ENCODE measurements around the gene LAMA2.

The LAMA2 gene, protein sequence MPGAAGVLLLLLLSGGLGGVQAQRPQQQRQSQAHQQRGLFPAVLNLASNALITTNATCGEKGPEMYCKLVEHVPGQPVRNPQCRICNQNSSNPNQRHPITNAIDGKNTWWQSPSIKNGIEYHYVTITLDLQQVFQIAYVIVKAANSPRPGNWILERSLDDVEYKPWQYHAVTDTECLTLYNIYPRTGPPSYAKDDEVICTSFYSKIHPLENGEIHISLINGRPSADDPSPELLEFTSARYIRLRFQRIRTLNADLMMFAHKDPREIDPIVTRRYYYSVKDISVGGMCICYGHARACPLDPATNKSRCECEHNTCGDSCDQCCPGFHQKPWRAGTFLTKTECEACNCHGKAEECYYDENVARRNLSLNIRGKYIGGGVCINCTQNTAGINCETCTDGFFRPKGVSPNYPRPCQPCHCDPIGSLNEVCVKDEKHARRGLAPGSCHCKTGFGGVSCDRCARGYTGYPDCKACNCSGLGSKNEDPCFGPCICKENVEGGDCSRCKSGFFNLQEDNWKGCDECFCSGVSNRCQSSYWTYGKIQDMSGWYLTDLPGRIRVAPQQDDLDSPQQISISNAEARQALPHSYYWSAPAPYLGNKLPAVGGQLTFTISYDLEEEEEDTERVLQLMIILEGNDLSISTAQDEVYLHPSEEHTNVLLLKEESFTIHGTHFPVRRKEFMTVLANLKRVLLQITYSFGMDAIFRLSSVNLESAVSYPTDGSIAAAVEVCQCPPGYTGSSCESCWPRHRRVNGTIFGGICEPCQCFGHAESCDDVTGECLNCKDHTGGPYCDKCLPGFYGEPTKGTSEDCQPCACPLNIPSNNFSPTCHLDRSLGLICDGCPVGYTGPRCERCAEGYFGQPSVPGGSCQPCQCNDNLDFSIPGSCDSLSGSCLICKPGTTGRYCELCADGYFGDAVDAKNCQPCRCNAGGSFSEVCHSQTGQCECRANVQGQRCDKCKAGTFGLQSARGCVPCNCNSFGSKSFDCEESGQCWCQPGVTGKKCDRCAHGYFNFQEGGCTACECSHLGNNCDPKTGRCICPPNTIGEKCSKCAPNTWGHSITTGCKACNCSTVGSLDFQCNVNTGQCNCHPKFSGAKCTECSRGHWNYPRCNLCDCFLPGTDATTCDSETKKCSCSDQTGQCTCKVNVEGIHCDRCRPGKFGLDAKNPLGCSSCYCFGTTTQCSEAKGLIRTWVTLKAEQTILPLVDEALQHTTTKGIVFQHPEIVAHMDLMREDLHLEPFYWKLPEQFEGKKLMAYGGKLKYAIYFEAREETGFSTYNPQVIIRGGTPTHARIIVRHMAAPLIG (N-terminal part only)

DNA sequence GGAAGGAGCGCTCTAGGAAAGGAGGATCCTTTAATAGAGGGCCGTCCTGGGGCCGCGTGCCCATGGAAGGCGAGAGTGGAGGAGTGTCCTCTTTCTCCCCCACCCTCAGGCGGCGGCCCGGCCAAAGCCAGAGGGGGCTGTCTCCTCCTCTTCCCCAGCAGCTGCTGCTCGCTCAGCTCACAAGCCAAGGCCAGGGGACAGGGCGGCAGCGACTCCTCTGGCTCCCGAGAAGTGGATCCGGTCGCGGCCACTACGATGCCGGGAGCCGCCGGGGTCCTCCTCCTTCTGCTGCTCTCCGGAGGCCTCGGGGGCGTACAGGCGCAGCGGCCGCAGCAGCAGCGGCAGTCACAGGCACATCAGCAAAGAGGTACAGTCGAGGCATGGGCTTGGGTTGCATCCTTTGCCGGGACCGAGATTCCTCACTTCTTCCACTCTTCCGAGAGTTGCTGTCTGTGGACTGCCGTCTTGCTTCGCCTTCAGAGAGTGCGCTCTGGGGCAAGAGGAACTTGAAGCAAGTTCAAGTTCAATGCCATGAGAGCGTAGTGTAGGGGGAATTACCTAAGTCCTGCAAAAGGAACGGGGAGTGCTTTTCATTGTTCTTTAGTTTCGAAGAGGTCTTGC lies at the start of gene LAMA2:
Gene LAMA2, plus strand, starts transcription at position 148 of the 621 bp plus-strand sequence. Its CDS starts 108 bp downstream, at position 256.
- DNase-seq (ENCODE audit: low read depth), result no peak

DNA sequence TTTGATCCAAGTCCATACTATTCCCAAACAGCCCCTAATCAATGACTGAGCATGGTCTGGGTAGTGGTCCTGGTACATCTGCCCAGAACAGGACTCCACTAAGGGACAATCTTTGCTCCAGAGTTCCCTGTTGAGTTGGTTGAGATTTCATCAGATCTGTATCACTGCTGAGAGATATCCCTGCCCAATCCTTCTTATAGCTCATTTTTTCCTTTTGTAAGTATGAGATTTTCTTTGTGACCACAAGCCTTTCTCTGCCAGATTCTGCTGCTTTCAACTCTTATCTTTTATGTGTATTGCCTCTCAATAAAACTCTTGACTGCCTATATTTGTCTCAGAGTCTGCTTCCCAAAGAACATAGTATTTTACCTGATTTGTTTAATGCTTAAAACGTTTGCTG lies 46.2 kb upstream of the LAMA2 start:
- DNase-seq (ENCODE audit: low read depth), result no peak

DNA sequence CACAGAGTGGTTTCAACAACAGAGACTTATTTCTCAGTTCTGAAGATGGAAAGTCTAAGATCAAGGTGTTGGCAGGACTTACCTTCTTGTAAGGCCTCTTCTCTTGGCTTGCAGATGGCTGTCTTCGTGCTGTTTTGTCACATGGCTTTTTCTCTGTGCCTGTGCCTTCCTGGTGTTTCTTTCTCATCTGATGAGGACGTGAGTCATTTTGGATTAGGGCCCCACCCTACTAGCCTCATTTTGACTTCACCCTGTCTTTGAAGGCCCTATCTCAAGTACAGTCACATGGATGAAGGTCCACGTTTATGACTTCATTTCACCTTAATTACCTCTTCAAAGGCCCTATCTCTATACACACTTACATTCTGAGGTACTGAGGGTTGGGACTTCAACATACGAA lies 41.4 kb upstream of the LAMA2 start:
- no peak for DNase-seq (ENCODE audit: low read depth)

DNA sequence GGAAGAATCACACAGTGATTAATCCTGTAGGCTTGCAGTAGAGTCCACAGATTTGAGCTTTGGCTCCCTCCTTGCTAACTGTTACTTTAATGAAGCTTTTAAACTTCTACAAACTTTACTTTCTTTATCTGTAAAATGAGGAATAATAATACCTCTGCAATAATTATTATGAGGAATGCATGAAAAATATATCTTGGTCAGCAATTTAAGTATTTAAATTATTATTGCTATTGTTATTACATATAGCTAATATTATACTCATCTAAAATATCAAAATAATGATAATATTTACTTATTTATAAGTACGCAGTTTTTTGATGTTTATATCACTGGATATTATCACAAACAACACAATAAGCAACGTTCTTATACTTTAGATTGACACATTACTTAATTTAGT lies 38.3 kb upstream of the LAMA2 start:
- DNase-seq (ENCODE audit: low read depth), result no peak

DNA sequence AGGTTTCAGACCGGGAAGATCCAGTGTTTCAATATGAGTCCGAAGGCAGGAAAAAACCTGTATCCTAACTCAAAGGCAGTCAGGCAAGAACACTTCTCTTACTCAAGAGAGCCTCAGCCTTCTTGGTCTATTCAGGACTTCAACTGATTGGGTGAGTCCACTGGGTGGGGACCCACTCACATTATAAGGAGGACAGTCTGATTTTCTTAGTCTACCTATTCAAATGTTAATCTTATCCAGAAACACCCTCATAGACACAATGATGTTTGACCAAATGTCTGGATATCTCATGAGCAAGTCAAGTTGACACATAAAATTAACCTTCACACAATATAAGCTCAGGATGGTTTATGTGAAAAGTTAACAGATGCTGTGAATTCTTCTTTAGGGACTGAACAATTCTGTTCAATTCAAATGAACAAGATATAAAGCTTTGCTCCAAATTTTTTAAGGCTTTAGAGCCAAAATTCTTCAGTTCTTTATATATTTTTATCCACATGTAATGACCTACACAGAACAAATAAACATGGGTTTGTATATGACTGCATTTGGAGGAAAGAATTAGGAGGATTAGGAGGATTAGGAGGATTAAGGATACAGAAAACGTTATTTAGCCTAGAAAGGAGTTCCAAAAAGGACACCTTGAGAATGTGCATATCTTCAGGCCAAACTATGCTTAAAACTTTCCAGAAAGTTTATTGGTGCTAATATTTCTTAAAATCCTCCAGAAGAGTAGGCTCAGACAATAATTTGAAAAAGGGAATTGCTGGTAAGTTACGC lies 35.3 kb upstream of the LAMA2 start:
- DNase-seq (ENCODE audit: low read depth), result no peak

DNA sequence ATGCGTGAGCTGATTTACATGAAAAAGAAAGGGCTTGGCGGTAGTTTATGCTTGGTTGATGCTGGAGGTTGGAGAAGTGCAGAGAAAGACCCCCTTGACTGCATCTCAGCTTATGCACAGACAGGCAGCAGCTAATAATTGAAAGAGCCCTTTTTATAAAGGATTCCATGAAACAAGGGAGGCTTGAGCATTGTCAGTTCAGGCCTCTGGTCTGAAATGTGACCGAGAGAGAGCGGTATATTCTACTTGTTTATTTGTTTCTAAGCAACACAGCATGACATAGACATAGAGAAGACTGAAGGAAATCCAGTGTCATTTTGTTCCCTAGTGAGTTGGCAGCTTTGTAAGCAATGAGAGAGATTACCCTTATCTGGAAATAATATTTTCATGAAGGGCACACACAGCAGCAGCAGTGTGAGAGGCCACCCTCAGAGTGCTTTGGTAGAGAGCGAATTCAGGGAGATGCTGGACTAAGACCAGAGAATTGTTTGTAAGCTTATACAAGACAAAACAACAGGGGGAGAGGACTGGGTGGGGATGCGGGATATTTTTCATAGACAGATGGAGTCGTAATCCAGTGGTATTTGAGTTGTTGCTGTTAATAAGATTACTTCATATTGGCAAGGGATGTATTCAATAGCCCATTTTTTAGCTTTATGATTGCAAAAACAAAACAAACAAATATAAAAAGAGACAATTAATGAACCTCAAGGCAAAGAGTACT lies 34.6 kb upstream of the LAMA2 start:
- no peak for DNase-seq (ENCODE audit: low read depth)

DNA sequence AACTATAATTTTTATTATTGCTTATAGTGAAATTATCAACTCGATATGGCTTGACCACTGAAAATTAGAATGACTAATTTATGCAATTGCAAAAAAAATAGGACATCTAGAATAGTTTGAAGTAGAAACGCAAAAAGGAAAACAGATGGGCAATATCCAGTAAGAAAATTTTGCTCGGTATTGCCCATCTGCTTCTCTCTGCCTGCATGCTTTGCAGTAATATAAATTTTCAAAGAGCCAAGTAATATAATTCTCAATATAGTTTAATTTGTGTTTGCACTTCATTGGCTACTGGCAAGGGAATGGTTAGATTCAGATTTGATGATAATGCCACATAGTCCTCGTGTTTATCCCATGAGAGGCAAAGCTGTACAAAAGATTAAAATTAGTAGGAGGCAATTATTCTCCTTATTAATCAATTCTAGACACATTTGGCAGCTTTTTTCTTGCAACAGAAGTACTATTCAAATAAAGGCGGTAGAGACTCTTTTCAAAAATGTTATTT lies 27.3 kb upstream of the LAMA2 start:
- DNase-seq (ENCODE audit: low read depth), result no peak

DNA sequence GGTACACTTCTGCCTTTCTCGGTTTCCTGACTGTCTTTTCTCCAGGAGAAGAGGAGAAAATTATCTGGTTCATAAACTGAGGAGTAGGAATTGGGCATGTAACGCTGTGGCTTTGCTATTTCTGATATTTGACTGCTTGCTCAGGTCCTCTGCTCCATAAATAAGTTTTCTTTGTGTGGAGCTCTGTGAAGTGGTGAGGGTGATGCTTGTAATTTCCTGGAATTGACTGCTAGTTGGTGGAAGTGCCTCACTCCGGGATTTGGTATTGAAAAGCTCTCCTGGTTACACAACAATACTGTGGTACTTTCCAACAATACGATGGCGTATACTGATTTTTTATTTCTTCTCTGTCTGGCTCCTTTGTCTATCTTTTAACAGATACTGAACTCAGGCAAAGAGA lies 25.1 kb upstream of the LAMA2 start:
- no peak for DNase-seq (ENCODE audit: low read depth)

DNA sequence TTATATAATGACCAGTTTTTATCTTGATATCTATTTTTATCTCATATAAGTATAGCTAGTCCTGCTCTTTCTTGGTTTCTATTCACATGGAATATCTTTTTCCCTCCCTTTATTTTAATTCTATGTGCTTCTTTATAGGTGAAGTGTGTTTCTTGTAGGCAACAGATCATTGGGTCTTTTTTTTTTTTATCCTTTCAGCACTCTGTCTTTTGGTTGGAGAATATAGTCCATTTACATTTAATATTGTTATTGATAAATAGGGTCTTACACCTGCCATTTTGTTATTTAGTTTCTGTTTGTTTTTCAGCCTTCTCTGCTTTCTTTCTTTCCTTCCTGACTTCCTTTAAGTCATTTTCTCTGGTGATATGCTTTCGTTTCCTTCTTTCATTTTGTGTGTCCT lies 22.2 kb upstream of the LAMA2 start:
- DNase-seq (ENCODE audit: low read depth), result no peak

DNA sequence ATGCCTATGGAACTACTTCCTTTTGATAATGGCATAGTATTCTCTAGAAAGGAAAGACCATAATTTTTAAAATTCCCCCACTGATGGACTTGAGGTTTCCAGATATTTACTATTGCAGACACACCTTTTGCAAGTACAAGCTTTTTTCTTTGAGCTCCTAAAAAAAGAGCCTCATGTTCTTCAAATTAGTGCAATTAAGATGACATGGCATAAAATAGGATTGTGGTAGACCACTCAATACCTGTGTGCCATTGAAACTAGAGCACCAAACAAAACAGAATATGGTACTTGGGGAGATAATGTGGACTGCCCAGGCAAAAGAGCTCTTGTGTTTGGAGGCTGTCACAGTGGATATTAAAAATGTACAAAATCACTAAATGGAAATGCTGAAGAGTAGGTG lies 19.0 kb upstream of the LAMA2 start:
- DNase-seq (ENCODE audit: low read depth), result no peak

DNA sequence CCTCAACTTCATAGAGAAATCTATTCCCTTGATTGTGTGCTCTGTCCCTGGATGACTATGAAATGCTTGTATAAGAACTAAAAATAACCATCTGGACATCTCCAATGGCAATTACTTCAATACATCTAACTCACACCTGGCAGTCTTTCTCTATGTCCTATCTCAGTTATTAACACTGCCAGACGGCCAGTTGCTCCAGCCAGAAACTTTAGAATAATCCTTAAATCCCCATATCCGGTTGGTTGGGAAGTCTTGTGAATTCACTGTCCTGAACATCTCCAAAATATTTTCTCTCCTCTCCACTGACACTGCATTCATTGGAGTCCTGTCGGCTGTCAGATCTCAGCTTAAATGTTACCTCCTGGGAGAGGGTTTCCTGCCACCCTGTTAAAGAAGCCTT lies 12.2 kb upstream of the LAMA2 start:
- DNase-seq (ENCODE audit: low read depth), result no peak

DNA sequence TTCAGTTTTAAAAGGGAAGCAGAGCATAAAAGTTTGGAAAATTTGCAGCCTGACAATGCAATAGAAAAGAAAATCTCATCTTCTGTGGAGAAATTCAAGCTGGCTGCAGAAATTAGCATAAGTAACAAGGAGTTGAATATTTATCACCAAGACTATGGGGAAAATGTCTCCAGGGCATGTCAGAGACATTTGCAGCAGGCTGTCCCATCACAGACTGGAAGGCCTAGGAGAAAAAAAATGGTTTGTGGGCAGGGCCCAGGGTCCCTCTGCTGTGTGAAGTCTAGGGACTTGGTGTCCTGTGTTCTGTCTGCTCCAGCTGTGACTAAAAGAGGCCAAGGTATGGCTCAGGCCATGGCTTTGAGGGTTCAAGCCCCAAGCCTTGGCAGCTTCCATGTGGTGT lies 8.1 kb upstream of the LAMA2 start:
- DNase-seq (ENCODE audit: low read depth), result no peak

DNA sequence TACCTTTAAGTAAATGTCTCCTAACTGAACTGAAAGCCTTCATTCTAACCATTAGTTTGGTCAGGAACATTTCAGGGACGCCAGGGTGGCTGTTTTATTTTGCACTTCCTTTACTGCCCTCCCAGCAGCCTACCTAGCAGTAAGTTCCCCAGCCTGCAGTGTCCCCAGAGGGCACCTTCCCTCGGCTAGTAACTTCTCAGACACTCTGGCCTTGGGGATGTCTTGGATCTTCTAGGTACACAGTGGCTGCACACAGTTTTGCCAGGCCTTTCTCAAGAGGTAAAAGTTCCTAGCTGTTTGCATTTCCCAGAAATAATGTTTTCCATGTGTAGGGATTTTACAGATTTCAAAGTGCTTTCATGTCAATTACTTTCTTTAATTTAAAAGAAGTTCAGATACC lies 378 bp upstream of the LAMA2 start:
- DNase-seq (ENCODE audit: low read depth), result no peak

DNA sequence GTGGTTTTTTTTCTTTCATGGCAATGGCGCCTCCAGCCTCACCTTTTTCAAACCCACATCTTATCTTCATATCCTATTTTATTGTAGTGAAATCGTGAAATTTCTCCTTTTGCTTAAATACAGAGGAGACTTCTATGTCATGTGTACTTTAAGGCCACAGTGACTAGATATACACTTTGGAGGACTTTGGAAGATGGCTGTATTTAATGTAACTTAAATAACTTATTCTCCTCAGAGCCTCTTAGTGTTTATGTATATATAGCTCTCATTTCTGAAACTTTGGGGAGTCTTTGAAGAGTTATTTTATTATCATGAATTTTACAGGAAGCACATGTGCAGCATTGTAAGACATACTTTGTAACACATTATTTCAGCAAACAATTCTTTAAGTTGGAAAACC lies 968 bp downstream of the LAMA2 start:
- no peak for DNase-seq (ENCODE audit: low read depth)

DNA sequence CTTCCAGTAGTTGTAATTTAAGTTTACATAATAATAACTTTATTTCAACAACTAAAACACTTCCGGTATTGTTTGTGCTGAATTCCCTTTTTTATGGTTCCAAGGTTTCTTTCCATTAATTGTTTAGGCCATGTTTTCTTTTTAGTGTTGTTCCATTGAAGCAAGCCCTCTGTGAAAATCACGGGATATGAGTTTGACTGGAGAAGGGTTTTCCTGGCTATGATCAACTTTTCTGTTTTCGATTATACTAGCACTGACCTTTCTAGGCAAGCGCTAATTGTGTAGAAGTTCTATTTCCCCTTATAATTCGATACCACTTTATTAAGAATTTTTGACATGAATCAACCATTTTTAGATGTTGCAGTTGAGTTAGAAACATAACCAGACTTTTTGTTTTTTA lies 2.4 kb downstream of the LAMA2 start:
- no peak for DNase-seq (ENCODE audit: low read depth)

DNA sequence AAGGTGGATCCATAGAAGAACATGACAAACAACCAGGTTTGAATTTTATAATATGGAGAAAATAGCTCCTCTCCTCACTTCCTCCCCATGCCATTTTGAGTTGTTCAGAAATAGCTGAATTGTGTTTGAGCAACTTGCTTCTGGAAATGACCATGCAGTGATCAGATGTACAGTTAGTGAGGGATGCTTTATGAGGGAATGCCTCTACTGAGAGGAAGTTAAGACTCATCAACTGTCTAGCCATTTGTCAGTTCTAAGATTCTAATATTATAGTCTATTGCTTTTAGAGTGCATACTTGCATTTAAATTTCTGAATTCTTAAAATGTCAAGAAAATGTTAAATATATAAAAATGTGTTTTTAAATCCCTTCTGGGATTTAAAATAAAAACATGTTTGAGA lies 3.8 kb downstream of the LAMA2 start:
- no peak for DNase-seq (ENCODE audit: low read depth)

DNA sequence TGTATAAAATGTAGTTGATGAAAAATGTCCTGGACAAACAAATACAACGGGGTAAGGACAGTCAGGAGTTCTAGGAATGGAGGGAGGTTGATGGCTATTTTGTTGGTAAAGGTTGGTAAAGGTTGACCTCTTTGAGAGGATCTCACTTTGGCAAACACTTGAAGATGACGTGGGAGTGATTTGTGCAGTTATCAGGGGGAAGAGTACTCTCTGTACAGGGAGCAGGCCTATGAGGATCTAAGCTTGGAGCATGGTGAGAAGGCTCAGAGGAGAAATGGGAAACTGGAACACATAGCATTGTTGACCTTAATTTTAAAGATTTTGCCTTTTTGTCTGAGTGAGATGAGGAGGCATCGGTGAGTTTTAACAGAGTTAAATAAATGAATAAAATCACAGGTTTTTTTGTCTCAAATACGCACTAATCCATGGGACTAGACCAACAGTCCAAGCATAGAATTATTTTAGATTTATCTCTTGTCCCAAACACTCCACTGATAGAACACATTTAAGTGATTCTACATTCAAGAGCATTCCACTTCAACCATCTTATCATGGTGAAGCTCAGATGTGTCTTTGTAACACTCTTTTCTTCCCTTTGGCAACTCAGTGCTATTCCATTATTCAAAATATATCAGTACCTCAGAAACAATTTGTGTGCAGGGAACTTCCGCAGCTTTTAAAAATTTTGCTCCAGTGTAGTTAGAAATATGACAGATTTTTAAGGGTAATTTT lies 5.7 kb downstream of the LAMA2 start:
- DNase-seq (ENCODE audit: low read depth), result no peak

DNA sequence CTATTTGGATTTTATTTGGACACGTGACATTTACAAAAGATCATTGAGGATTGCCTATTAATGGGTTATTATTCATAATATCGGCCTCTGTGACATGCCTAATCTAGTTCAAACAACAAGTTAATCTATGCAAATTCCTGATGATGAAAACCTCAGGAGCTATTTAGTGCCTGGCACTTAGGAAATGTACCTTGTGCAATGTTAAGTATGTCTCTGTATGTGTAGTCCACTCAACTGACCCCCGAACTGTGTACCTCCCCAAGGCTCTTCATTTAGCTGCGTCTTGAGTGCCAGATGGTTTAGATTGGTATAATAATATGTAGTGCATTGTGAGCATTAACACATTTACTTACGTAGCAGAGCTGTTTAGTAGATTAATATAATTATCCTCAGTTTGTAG lies 6.9 kb downstream of the LAMA2 start:
- DNase-seq (ENCODE audit: low read depth), result no peak

DNA sequence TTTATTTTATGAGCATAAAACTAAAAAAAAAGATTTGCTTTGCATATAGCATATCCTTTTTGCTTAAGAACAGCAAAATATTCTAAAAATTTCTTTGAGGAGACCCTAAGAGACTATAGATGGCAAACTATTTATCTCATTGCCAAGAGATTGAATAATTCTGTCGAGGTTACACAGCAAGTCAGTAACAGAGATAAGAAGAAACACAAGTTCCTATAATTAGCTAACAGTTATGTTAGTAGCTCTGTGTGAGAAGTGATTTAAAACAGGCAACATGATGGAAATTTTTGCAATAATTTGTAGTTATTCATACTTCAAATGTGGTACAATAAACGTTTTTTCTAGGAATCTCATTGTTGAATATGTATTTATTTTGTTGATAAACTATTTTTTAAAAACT lies 9.1 kb downstream of the LAMA2 start:
- no peak for DNase-seq (ENCODE audit: low read depth)

Data from activated gamma-delta T cell treated with anti-CD3 and anti-CD28 coated beads, Interleukin-2, amount 50 U/mL, for 16 hours (primary cell).